HCT116 (cell line): ENCODE results near the gene ZBTB20. TPM values are rescaled to one million over a fixed set of nuclear protein-coding genes. Genes with fewer than 3 reads are reported as not detected.

Source experiments
- ATAC-seq: fragments of 200-7000 bp; cut with Tn5 transposase; 2 replicates; pipeline ENCODE4 v1.9.1; 2020; ENCODE audit warnings: mild to moderate bottlenecking, moderate library complexity
- BruUV-seq: library from RNA; stranded (reverse); fragments of 400-500 nt; replicated peaks from 2 replicates; lab custom pipeline; 2021; lab: Mats Ljungman, UMichigan
- CTCF ChIA-PET: fragments of 300-600 bp; sonication (Branson Sonifier 250); formaldehyde crosslinking; loops from one replicate; lab custom pipeline; 2021; ENCODE audit warnings: antibody characterized with exemption; lab: Charles Lee
- POLR2A ChIA-PET: fragments of 300-600, 350-600 bp; sonication (Branson Sonifier 250); formaldehyde crosslinking; loops from one replicate; lab custom pipeline; 2021; ENCODE audit warnings: antibody characterized with exemption; lab: Charles Lee
- RAD21 ChIA-PET, 2 experiments: fragments of 300-600 bp; sonication (Branson Sonifier 250); formaldehyde crosslinking; loops; one replicate each; lab custom pipeline; 2023; ENCODE audit warnings: low total read pairs in 2 of 2; ENCODE audit not compliant: uncharacterized antibody in 2 of 2, unreplicated experiment in 2 of 2, low non-redundant PET in 1 of 2; lab: Charles Lee
- DNase-seq: peaks from one replicate; pipeline ENCODE4 v3.0.0-alpha.2; 2010; ENCODE audit warnings: low read depth, low spot score
- H2AFZ ChIP-seq: fragments of 200-600 bp; shearing (Covaris generic), sonication (generic); 2 replicates; pipeline ENCODE4 v1.6.1; 2017; ENCODE audit warnings: low read depth, mixed run types, mixed read lengths, antibody characterized with exemption, low read length; ENCODE audit not compliant: poor library complexity, severe bottlenecking
- H3K27ac ChIP-seq: 2 replicates; pipeline ENCODE4 v1.5.1; 2012; ENCODE audit warnings: low read depth, low read length
- H3K27me3 ChIP-seq: fragments of 200-600 bp; sonication (generic); 2 replicates; pipeline ENCODE4 v1.6.1; 2016; ENCODE audit warnings: mixed run types, low read length, mixed read lengths; ENCODE audit not compliant: insufficient read depth
- H3K36me3 ChIP-seq, 2 experiments: fragments of 200-500 bp in 1 of 2; fragments of 200-600 bp in 1 of 2; sonication (Bioruptor generic) in 1 of 2; sonication (generic) in 1 of 2; 2 replicates each; pipeline versions ENCODE4 v1.5.1 to v1.6.1; 2014 to 2016; ENCODE audit warnings: low read length in 2 of 2, inconsistent platforms in 1 of 2, mixed read lengths in 1 of 2, mixed run types in 1 of 2; ENCODE audit not compliant: insufficient read depth in 2 of 2, control insufficient read depth in 1 of 2
- H3K4me1 ChIP-seq, 2 experiments: fragments of 200-600 bp in 1 of 2; sonication (generic) in 1 of 2; 2 replicates each; pipeline versions ENCODE4 v1.5.1 to v1.6.1; 2012 to 2017; ENCODE audit warnings: low read length in 2 of 2, inconsistent platforms in 1 of 2, mild to moderate bottlenecking in 1 of 2, mixed read lengths in 1 of 2, mixed run types in 1 of 2, moderate library complexity in 1 of 2; ENCODE audit not compliant: insufficient read depth in 2 of 2, control insufficient read depth in 1 of 2
- H3K4me2 ChIP-seq: fragments of 200-600 bp; sonication (generic); 2 replicates; pipeline ENCODE4 v1.6.1; 2017; ENCODE audit warnings: mixed run types, low read length, mixed read lengths
- H3K4me3 ChIP-seq, 2 experiments: fragments of 200-600 bp in 1 of 2; sonication (generic) in 1 of 2; replicated peaks in 1 of 2; 2 replicates each; pipeline ENCODE4 v1.5.1; 2011 to 2016; ENCODE audit warnings: low read length in 2 of 2, control low read depth in 1 of 2, low read depth in 1 of 2, mild to moderate bottlenecking in 1 of 2, mixed read lengths in 1 of 2, mixed run types in 1 of 2
- H3K79me2 ChIP-seq: fragments of 200-600 bp; sonication (generic); 2 replicates; pipeline ENCODE4 v1.6.1; 2017; ENCODE audit warnings: mild to moderate bottlenecking, mixed run types, low read length, moderate library complexity, mixed read lengths; ENCODE audit not compliant: insufficient read depth
- H3K9ac ChIP-seq: fragments of 200-600 bp; sonication (generic); 2 replicates; pipeline ENCODE4 v1.6.1; 2016; ENCODE audit warnings: low read length, mixed read lengths
- H3K9me2 ChIP-seq: fragments of 200-600 bp; sonication (generic), shearing (Covaris generic); 2 replicates; pipeline ENCODE4 v1.6.1; 2017; ENCODE audit warnings: mixed run types, mild to moderate bottlenecking, moderate library complexity; ENCODE audit not compliant: insufficient read depth
- H3K9me3 ChIP-seq, 2 experiments: fragments of 200-500 bp in 1 of 2; fragments of 200-600 bp in 1 of 2; sonication (Bioruptor generic) in 1 of 2; sonication (generic) in 1 of 2; 2 replicates each; pipeline ENCODE4 v1.6.1; 2014 to 2017; ENCODE audit warnings: low read length in 2 of 2, mixed read lengths in 2 of 2, inconsistent platforms in 1 of 2, low read depth in 1 of 2, mild to moderate bottlenecking in 1 of 2, mixed run types in 1 of 2, moderate library complexity in 1 of 2; ENCODE audit not compliant: control insufficient read depth in 1 of 2, insufficient read depth in 1 of 2
- H4K20me1 ChIP-seq: fragments of 200-600 bp; sonication (generic), shearing (Covaris generic); 2 replicates; pipeline ENCODE4 v1.6.1; 2017; ENCODE audit warnings: mixed run types, mild to moderate bottlenecking, moderate library complexity; ENCODE audit not compliant: insufficient read depth
- CEBPB ChIP-seq: IDR thresholded peaks from 2 replicates; pipeline ENCODE4 v1.6.1; 2012; ENCODE audit warnings: low read depth
- FOSL1 ChIP-seq: IDR thresholded peaks from 2 replicates; pipeline ENCODE4 v1.6.1; 2012; ENCODE audit warnings: low read depth
- POLR2A ChIP-seq: IDR thresholded peaks from 2 replicates; pipeline ENCODE4 v1.7.0; 2011; ENCODE audit warnings: borderline replicate concordance; ENCODE audit not compliant: insufficient read depth, insufficient read length; ENCODE audit errors: extremely low read depth
- SRF ChIP-seq: IDR thresholded peaks from 2 replicates; pipeline ENCODE4 v1.6.1; 2012; ENCODE audit warnings: low read depth
- YY1 ChIP-seq: IDR thresholded peaks from 2 replicates; pipeline ENCODE4 v1.6.1; 2011; ENCODE audit warnings: low read length, low read depth, moderate library complexity, mild to moderate bottlenecking; ENCODE audit not compliant: insufficient replicate concordance; ENCODE audit errors: extremely low read depth
- intact Hi-C: fragments of 100-400 bp; cut with micrococcal nuclease; formaldehyde crosslinking; loops from 2 replicates; pipeline ENCODE4 v1.10.0; 2022
- total RNA-seq: library from RNA; stranded (reverse); gene quantifications from one replicate; pipeline ENCODE4 v1.2.1, GENCODE V29; 2021; ENCODE audit not compliant: unreplicated experiment
- TF ChIP-seq, protein P1 (sequence below): IDR thresholded peaks from 2 replicates; pipeline ENCODE4 v1.6.1; 2012; ENCODE audit warnings: low read depth

ZBTB20 gene
- total RNA-seq, 1 experiment from 2014 or later = 42.1 TPM

DNA sequence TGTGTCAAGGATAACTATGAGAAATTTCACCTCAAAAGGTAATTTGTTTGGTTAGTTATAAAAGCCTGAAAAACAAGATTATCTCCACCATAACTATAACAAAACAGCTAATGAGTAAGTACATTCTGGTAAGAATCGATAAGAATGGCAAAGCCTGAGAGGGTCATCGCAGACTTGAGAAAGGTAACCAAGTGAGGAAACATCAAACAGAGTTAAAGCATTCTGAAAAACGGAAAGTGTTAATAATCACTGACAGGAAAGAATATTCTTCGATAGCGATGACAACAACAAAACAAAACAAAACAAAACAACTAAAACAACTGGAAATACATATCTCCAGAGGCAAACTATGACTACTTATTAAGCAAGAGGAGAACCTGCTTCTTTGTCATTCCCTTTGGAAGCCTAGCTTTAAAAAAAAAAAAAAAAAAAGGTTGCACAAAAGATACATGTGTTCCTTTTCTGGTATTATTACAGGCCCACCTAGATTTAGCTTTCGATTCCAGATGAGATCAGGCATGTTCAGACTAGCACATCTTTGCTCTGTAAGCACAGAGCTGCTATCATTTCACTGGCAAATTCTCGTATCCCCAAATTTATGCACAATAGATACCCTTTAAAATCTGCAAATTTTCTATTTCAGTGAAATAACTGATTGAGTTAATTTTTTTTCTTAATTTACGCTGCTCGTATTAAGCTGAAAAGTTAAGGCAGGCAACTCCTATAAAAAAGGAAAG lies 697.6 kb downstream of the ZBTB20 start:
- ChIA-PET CTCF (interaction anchor here (1.0 kb wide), 1 partner anchor 31 kb away, joined by 4 read pairs; no protein-coding TSS in a partner anchor), POLR2A (no interaction called here), RAD21 (no interaction called here)
- H3K79me2 ChIP-seq = peaks cover 94% of the 10 kb centered on the region
- no TSS peak for BruUV-seq
- no peaks in the 10 kb centered on the region for H4K20me1 ChIP-seq
- H3K27me3 ChIP-seq = no peaks in the 10 kb centered on the region
- no peaks in the 10 kb centered on the region for H3K36me3 ChIP-seq
- no peak overlapping the region for H3K27ac ChIP-seq
- DNase-seq (no peak), ATAC-seq (no peak)
- no peak for TF ChIP-seq POLR2A
- TF ChIP-seq, protein P1, sequence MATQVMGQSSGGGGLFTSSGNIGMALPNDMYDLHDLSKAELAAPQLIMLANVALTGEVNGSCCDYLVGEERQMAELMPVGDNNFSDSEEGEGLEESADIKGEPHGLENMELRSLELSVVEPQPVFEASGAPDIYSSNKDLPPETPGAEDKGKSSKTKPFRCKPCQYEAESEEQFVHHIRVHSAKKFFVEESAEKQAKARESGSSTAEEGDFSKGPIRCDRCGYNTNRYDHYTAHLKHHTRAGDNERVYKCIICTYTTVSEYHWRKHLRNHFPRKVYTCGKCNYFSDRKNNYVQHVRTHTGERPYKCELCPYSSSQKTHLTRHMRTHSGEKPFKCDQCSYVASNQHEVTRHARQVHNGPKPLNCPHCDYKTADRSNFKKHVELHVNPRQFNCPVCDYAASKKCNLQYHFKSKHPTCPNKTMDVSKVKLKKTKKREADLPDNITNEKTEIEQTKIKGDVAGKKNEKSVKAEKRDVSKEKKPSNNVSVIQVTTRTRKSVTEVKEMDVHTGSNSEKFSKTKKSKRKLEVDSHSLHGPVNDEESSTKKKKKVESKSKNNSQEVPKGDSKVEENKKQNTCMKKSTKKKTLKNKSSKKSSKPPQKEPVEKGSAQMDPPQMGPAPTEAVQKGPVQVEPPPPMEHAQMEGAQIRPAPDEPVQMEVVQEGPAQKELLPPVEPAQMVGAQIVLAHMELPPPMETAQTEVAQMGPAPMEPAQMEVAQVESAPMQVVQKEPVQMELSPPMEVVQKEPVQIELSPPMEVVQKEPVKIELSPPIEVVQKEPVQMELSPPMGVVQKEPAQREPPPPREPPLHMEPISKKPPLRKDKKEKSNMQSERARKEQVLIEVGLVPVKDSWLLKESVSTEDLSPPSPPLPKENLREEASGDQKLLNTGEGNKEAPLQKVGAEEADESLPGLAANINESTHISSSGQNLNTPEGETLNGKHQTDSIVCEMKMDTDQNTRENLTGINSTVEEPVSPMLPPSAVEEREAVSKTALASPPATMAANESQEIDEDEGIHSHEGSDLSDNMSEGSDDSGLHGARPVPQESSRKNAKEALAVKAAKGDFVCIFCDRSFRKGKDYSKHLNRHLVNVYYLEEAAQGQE = no peak
- TF ChIP-seq FOSL1 = no peak
- TF ChIP-seq YY1 = no peak
- no peak for TF ChIP-seq SRF
- TF ChIP-seq CEBPB = no peak
- no peak overlapping the region for H3K4me3 ChIP-seq
- H3K4me2 ChIP-seq = no peak overlapping the region
- H3K4me1 ChIP-seq = peaks cover 5 to 25% of the 10 kb centered on the region in 2 experiments; a peak in 3 of 4 replicates
- no peaks in the 10 kb centered on the region for H3K9me3 ChIP-seq
- H3K9ac ChIP-seq = no peak overlapping the region
- no peak overlapping the region for H2AFZ ChIP-seq
- no peaks in the 10 kb centered on the region for H3K9me2 ChIP-seq
- intact Hi-C loops = no loop called here
